ENCODE measurements around the gene TEAD1. TPM values are rescaled to one million over a fixed set of nuclear protein-coding genes. Genes with fewer than 3 reads are reported as not detected.

Gene TEAD1
- total RNA-seq (under 1 TPM in 1 of 2 experiments, not detected in 1; 0.11 TPM), total RNA-seq (0 to 2.4 (median 0.75) reads per million in 172 experiments)
- 0.09 TPM for polyA plus RNA-seq (2013, experiment 1 of 2)
- polyA plus RNA-seq (2013, experiment 2 of 2) = 1.8 TPM

DNA sequence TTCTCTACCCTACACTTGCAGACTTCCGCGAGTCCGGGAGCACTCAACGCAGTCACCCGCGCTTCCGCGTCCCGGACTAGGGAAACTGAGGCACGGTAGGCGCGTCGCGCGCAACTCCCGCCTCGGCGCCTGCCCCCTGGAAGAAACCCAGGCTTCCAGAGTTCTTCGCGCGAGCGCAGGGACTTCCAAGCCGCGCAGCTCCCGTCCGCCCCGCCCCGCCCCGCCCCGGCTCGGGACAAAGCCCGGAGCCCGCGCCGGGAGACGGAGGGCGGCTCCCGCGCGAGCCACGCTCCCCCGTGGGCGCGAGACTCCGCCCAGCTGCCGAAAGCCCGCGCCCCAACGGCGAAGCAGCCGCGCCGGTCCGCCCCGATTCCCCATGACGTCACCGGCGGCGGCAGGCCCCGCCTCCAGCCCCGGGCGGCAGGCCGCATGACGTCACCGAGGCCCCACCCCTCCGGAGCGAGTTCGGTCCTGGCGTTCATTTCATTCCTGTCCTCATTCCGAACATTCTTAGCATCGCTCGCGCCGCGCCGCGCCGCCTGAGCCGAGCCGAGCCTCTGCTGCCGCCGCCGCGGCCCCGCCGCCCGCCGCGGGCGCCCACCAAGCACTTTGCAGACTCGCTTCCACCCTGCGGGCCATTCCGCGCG, at the start of gene TEAD1:
TEAD1 (plus strand) TSS at position 498 of the 647 bp plus-strand sequence.
- Mint-ChIP-seq H3K36me3 (ENCODE audit: low read depth) (no peaks in the 10 kb centered on the region), H3K27ac (peak within 1 kb of the TSS; percentile 43), H3K27me3 (peaks cover 84% of the 10 kb centered on the region), H3K4me3 (peak within 1 kb of the TSS; percentile 84), H3K9me3 (no peaks in the 10 kb centered on the region), H3K4me1 (ENCODE audit: low read depth) (peaks cover 6% of the 10 kb centered on the region)
- H3K27ac ChIP-seq (ENCODE audit: low read depth in 1 of 2, low read length in 2 of 2) = no peak within 1 kb of the TSS
- intact Hi-C loops (cut with DNase I, micrococcal nuclease) = no loop called here
- H3K9me3 ChIP-seq (ENCODE audit: control insufficient read depth in 1 of 2, insufficient read depth in 1 of 2, low read length in 2 of 2) = peaks cover 0 to 11% of the 10 kb centered on the region in 2 experiments
- POLR2A ChIA-PET = interaction anchor here (1.0 kb wide), 1 partner anchor 214 kb away, joined by 3 read pairs; no protein-coding TSS in a partner anchor
- H3K4me3 ChIP-seq (ENCODE audit: low read length) = peak within 1 kb of the TSS; percentile 62
- CTCF ChIA-PET = no interaction called here
- ATAC-seq (ENCODE audit: poor library complexity) (peak; percentile 89), DNase-seq (peak; percentile 52 to 90 (median 76))
- no peaks in the 10 kb centered on the region for H3K36me3 ChIP-seq (ENCODE audit: insufficient read depth, low read length)
- peaks cover 53 to 83% of the 10 kb centered on the region in 2 experiments for H3K27me3 ChIP-seq (ENCODE audit: control insufficient read depth in 1 of 2, insufficient read depth in 2 of 2, low read length in 2 of 2)
- TF ChIP-seq, protein P1, sequence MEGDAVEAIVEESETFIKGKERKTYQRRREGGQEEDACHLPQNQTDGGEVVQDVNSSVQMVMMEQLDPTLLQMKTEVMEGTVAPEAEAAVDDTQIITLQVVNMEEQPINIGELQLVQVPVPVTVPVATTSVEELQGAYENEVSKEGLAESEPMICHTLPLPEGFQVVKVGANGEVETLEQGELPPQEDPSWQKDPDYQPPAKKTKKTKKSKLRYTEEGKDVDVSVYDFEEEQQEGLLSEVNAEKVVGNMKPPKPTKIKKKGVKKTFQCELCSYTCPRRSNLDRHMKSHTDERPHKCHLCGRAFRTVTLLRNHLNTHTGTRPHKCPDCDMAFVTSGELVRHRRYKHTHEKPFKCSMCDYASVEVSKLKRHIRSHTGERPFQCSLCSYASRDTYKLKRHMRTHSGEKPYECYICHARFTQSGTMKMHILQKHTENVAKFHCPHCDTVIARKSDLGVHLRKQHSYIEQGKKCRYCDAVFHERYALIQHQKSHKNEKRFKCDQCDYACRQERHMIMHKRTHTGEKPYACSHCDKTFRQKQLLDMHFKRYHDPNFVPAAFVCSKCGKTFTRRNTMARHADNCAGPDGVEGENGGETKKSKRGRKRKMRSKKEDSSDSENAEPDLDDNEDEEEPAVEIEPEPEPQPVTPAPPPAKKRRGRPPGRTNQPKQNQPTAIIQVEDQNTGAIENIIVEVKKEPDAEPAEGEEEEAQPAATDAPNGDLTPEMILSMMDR (IDR thresholded peaks at IDR 0.05) = no peak
- H3K4me1 ChIP-seq (ENCODE audit: insufficient read depth, low read length) = peaks cover 12% of the 10 kb centered on the region

DNA sequence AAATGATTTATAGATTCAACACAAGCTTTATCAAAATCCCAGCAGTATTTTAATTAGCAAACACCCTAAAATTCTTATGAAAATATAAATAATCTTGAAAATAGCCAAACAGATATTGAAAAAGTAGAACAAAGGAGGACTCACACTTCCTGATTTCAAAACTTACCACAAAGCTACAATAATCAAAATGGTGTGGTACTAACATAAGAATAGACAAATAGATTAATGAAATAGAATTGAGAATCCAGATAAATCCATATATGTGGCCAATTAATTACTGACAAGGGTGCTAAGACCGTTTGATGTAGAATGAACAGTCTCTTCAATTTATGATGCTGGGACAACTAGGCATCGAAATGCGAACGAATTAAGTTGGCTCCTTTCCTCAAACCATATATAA, 49.6 kb upstream of the TEAD1 start:
- Mint-ChIP-seq H3K27me3 (peaks cover 15% of the 10 kb centered on the region), H3K4me3 (no peak overlapping the region), H3K4me1 (ENCODE audit: low read depth) (no peaks in the 10 kb centered on the region), H3K27ac (no peak overlapping the region), H3K36me3 (ENCODE audit: low read depth) (no peaks in the 10 kb centered on the region), H3K9me3 (peaks cover 15% of the 10 kb centered on the region)
- H3K9me3 ChIP-seq (ENCODE audit: control insufficient read depth in 1 of 2, insufficient read depth in 1 of 2, low read length in 2 of 2) = peaks cover 7 to 9% of the 10 kb centered on the region in 2 experiments
- intact Hi-C loops (cut with DNase I, micrococcal nuclease) = no loop called here
- no peaks in the 10 kb centered on the region for H3K36me3 ChIP-seq (ENCODE audit: insufficient read depth, low read length)
- H3K27me3 ChIP-seq (ENCODE audit: control insufficient read depth in 1 of 2, insufficient read depth in 2 of 2, low read length in 2 of 2) = no peaks in the 10 kb centered on the region
- DNase-seq = no peak
- ChIA-PET POLR2A (no interaction called here), CTCF (no interaction called here)
- H3K4me1 ChIP-seq (ENCODE audit: insufficient read depth, low read length) = no peaks in the 10 kb centered on the region
- TF ChIP-seq, protein P1 (IDR thresholded peaks at IDR 0.05) = no peak
- H3K4me3 ChIP-seq (ENCODE audit: low read length) = no peak overlapping the region
- no peak overlapping the region for H3K27ac ChIP-seq (ENCODE audit: low read depth in 1 of 2, low read length in 2 of 2)
- no peak for ATAC-seq (ENCODE audit: poor library complexity)

DNA sequence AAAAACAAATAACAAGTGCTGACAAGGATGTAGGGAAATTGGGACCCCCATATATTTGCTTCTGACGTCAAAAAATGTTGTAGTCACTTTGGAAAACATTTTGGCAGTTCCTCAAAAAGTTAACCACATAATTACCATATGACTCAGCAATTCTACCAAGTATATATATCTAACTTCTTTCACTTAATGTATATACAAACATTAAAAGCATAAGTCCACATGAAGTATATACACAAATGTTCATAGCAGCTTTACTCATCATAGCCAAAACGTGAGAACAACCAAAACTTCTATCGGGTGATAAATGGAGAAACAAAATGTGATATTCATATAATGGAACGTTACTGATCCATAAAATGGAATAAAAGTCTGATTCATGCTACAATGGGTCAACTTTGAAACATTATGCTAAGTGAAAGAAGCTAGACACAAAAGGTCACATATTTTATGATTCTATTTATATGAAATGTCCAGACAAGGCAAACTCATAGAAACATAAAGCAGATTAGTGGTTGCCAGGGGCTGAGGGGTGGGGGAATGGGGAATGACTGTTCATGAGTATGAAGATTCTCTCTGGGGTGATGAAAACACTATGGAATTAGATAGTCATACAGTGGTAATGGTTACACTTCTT, 48.7 kb upstream of the TEAD1 start:
- TF ChIP-seq, protein P1 (IDR thresholded peaks at IDR 0.05) = no peak
- no peak for ATAC-seq (ENCODE audit: poor library complexity)
- Mint-ChIP-seq H3K9me3 (peaks cover 14% of the 10 kb centered on the region), H3K27ac (no peak overlapping the region), H3K27me3 (peaks cover 16% of the 10 kb centered on the region), H3K4me1 (ENCODE audit: low read depth) (no peaks in the 10 kb centered on the region), H3K4me3 (no peak overlapping the region), H3K36me3 (ENCODE audit: low read depth) (no peaks in the 10 kb centered on the region)
- H3K27me3 ChIP-seq (ENCODE audit: control insufficient read depth in 1 of 2, insufficient read depth in 2 of 2, low read length in 2 of 2) = no peaks in the 10 kb centered on the region
- H3K36me3 ChIP-seq (ENCODE audit: insufficient read depth, low read length) = no peaks in the 10 kb centered on the region
- no peak for DNase-seq
- H3K4me1 ChIP-seq (ENCODE audit: insufficient read depth, low read length) = no peaks in the 10 kb centered on the region
- ChIA-PET CTCF (no interaction called here), POLR2A (no interaction called here)
- no peak overlapping the region for H3K27ac ChIP-seq (ENCODE audit: low read depth in 1 of 2, low read length in 2 of 2)
- H3K9me3 ChIP-seq (ENCODE audit: control insufficient read depth in 1 of 2, insufficient read depth in 1 of 2, low read length in 2 of 2) = peaks cover 7 to 9% of the 10 kb centered on the region in 2 experiments
- intact Hi-C loops (cut with DNase I, micrococcal nuclease) = no loop called here
- no peak overlapping the region for H3K4me3 ChIP-seq (ENCODE audit: low read length)
